RWPE2 (cell line): ENCODE results near the gene GSTCD.

ENCODE experiments used
- ATAC-seq: fragments of 200-7000 bp; cut with Tn5 transposase; 3 replicates; pipeline ENCODE4 v1.9.1; 2021; ENCODE audit warnings: low read depth
- DNase-seq: peaks from one replicate; pipeline ENCODE4 v3.0.0-alpha.2; 2020; ENCODE audit warnings: low spot score
- H3K27ac ChIP-seq: fragments of 450-650 bp; 2 replicates; pipeline ENCODE4 v1.5.1; 2017; ENCODE audit warnings: mild to moderate bottlenecking; ENCODE audit not compliant: poor library complexity, severe bottlenecking
- H3K27me3 ChIP-seq: fragments of 250-450 bp; sonication (Bioruptor Pico); 2 replicates; pipeline ENCODE4 v1.5.1; 2021; ENCODE audit warnings: mild to moderate bottlenecking, moderate library complexity; ENCODE audit not compliant: insufficient read depth, poor library complexity, severe bottlenecking
- H3K36me3 ChIP-seq: fragments of 250-450 bp; sonication (Bioruptor Pico); 2 replicates; pipeline ENCODE4 v1.5.1; 2020; ENCODE audit warnings: low read depth, mild to moderate bottlenecking, moderate library complexity
- H3K4me1 ChIP-seq: fragments of 250-450 bp; sonication (Bioruptor Pico); 2 replicates; pipeline ENCODE4 v1.5.1; 2021; ENCODE audit warnings: mild to moderate bottlenecking, moderate library complexity; ENCODE audit not compliant: insufficient read depth, poor library complexity, severe bottlenecking
- H3K4me3 ChIP-seq: fragments of 250-450 bp; sonication (Bioruptor Pico); 2 replicates; pipeline ENCODE4 v1.5.1; 2021; ENCODE audit warnings: mild to moderate bottlenecking, moderate library complexity; ENCODE audit not compliant: severe bottlenecking
- H3K9me3 ChIP-seq: fragments of 250-450 bp; sonication (Bioruptor Pico); 2 replicates; pipeline ENCODE4 v1.5.1; 2021; ENCODE audit warnings: mild to moderate bottlenecking, moderate library complexity; ENCODE audit not compliant: severe bottlenecking
- TF ChIP-seq, protein P1 (sequence below): fragments of 450-650 bp; IDR thresholded peaks from one replicate; pipeline ENCODE4 v1.5.1; 2017; ENCODE audit warnings: mild to moderate bottlenecking, moderate library complexity; ENCODE audit not compliant: poor library complexity, severe bottlenecking

GSTCD gene

DNA sequence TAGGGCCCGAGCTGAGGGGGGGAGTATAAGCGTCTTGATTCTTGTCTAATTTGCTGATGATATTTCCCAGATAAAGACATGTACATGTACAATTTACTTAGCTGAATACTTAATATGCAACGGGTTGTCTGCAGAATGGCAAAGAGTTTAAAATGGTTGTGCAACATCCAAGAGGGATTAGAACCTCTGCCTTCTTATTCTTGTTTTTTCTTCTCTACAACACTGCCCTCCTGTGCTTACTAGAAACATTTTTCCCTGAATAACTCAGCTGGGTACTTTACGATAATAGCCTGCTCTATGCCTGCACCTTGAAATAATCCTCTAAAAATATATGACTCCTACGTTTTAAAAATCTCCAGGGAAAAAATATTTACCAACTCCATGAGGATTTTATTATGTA, 41.9 kb upstream of the GSTCD start:
- no peak for DNase-seq
- ATAC-seq: peak; percentile 70; the same call in 2 of the 3 replicates
- Histone ChIP-seq H3K27ac (no peak overlapping the region), H3K4me1 (no peaks in the 10 kb centered on the region), H3K27me3 (no peaks in the 10 kb centered on the region), H3K36me3 (no peaks in the 10 kb centered on the region), H3K9me3 (no peaks in the 10 kb centered on the region), H3K4me3 (no peak overlapping the region)
- TF ChIP-seq, protein P1, sequence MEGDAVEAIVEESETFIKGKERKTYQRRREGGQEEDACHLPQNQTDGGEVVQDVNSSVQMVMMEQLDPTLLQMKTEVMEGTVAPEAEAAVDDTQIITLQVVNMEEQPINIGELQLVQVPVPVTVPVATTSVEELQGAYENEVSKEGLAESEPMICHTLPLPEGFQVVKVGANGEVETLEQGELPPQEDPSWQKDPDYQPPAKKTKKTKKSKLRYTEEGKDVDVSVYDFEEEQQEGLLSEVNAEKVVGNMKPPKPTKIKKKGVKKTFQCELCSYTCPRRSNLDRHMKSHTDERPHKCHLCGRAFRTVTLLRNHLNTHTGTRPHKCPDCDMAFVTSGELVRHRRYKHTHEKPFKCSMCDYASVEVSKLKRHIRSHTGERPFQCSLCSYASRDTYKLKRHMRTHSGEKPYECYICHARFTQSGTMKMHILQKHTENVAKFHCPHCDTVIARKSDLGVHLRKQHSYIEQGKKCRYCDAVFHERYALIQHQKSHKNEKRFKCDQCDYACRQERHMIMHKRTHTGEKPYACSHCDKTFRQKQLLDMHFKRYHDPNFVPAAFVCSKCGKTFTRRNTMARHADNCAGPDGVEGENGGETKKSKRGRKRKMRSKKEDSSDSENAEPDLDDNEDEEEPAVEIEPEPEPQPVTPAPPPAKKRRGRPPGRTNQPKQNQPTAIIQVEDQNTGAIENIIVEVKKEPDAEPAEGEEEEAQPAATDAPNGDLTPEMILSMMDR: peak; percentile 50

DNA sequence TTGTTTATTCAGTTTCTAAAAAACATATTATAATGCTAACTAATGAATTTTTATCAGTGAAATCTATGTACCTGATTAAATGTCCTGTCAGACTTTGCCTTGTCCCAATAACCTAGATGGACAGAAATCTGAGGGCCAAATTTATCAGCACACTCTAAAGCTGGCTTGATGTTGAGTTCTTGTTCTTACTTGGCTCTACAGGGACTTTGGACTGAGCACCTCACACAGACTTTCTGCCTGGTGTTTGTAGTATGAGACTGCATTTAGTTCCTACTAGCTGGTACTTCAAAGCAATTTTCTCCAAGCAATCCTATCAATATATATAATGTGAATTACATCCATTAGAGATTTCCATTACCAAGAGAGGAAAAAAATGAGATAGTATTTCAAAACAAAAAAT, 37.9 kb upstream of the GSTCD start:
- H3K27ac ChIP-seq: no peak overlapping the region
- DNase-seq: no peak
- no peaks in the 10 kb centered on the region for H3K36me3 ChIP-seq
- H3K27me3 ChIP-seq: no peaks in the 10 kb centered on the region
- ATAC-seq: no peak
- TF ChIP-seq, protein P1: no peak
- H3K4me3 ChIP-seq: no peak overlapping the region
- H3K9me3 ChIP-seq: no peaks in the 10 kb centered on the region
- no peaks in the 10 kb centered on the region for H3K4me1 ChIP-seq

DNA sequence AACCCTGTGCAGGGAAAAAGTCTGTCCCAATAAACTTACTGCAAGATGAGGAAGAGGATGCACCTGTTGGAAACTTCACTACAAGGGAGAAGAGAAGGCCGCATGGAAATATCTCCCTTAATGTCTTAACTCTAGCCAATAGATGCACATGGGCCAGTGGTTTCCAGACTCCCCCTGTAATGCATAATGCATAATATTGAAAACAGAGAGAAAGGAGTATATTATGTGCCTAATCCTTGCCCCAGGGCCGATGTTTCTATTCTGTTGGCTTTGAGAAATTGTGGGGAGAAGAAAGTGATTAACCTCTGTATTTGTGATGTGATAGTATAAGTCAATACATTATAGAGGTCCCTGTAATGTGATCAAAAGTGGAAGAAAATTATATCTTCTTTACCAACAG, 37.3 kb upstream of the GSTCD start:
- ATAC-seq: no peak
- Histone ChIP-seq H3K27me3 (no peaks in the 10 kb centered on the region), H3K36me3 (no peaks in the 10 kb centered on the region), H3K4me3 (no peak overlapping the region), H3K27ac (no peak overlapping the region), H3K4me1 (no peaks in the 10 kb centered on the region), H3K9me3 (no peaks in the 10 kb centered on the region)
- DNase-seq: no peak
- TF ChIP-seq, protein P1: no peak

DNA sequence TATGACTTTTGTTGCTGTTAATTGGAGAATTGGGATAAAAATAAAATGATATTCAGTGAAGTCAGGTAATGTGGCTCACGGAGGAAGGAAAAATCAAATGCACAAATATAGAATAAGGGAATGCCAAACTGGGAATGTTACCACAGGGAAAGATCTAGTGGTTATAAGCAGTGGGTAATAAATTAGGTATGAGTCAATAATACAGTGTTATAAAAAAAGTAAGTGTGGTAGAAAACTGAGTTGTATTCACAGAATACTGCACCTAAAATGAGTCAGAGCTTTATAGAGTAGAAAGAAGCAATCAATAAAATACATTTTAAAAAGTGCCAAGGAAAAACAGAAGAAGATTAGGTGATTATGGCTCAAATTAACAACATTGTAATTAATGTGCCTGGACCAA, 34.6 kb upstream of the GSTCD start:
- Histone ChIP-seq H3K27me3 (no peaks in the 10 kb centered on the region), H3K36me3 (no peaks in the 10 kb centered on the region), H3K9me3 (no peaks in the 10 kb centered on the region), H3K27ac (no peak overlapping the region), H3K4me3 (no peak overlapping the region), H3K4me1 (peaks cover 1% of the 10 kb centered on the region)
- TF ChIP-seq, protein P1: no peak
- no peak for DNase-seq
- 0 out of 3 replicates have a peak, but pooled peaks have one; percentile 29 for ATAC-seq

DNA sequence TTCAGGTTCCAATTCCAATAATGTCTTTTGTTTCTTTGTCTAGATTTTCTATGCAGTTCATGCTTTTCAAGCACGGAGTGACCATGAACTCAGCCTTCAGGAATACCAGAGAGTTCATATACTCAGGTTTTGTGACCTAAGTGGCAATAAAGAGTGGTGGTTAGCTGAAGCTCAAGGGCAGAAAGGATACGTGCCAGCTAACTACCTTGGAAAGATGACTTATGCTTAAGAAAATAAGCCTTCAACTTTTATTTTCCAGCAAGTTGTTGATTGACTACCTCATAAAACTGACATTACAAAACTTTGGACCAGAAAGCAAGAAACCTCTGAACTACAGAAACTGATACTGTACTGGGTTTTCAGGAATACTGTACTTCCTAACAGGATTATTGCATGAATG, 30.9 kb upstream of the GSTCD start:
- TF ChIP-seq, protein P1: no peak
- no peak overlapping the region for H3K27ac ChIP-seq
- H3K4me3 ChIP-seq: no peak overlapping the region
- no peak for DNase-seq
- peaks cover 7% of the 10 kb centered on the region for H3K4me1 ChIP-seq
- no peaks in the 10 kb centered on the region for H3K27me3 ChIP-seq
- no peak for ATAC-seq
- H3K36me3 ChIP-seq: peaks cover 10% of the 10 kb centered on the region
- no peaks in the 10 kb centered on the region for H3K9me3 ChIP-seq
